ENCODE results near the gene CCDC77.

CCDC77 gene

GRCh38 chr12:388012-388411 is 13.4 kb upstream of the CCDC77 start:
- TF ChIP-seq CTCF (IDR thresholded peaks at IDR 0.05; ENCODE audit: control insufficient read depth, extremely low read depth, insufficient read depth), result no peak
- H3K4me3 ChIP-seq (ENCODE audit: low read depth, low read length), result peak overlapping the region; percentile 70

GRCh38 chr12:388541-389141 is 12.8 kb upstream of the CCDC77 start:
- TF ChIP-seq CTCF (IDR thresholded peaks at IDR 0.05; ENCODE audit: control insufficient read depth, extremely low read depth, insufficient read depth), result no peak
- DNase-seq (ENCODE audit: low read depth), result no peak
- H3K4me3 ChIP-seq (ENCODE audit: low read depth, low read length), result peak overlapping the region; percentile 70

More at GRCh38 chr12:388012-388411, 13.4 kb upstream of the CCDC77 start:
- DNase-seq (ENCODE audit: low read depth), result no peak

GRCh38 chr12:389142-390096 is 12.0 kb upstream of the CCDC77 start, which contains the start of gene KDM5A:
Gene KDM5A, minus strand, starts transcription at chr12:389320. Its CDS starts 229 bp downstream, at chr12:389091.
- H3K4me3 ChIP-seq (ENCODE audit: low read depth, low read length), result peak within 1 kb of the TSS; percentile 70
- DNase-seq (ENCODE audit: low read depth), result peak; percentile 89
- 0 out of 2 replicates have a peak, but pooled peaks have one; percentile 12 for TF ChIP-seq CTCF (IDR thresholded peaks at IDR 0.05; ENCODE audit: control insufficient read depth, extremely low read depth, insufficient read depth)

- no peak for DNase-seq (ENCODE audit: low read depth)
- TF ChIP-seq CTCF (IDR thresholded peaks at IDR 0.05; ENCODE audit: control insufficient read depth, extremely low read depth, insufficient read depth), result no peak
- H3K4me3 ChIP-seq (ENCODE audit: low read depth, low read length), result peak overlapping the region; percentile 85
These were observed 616 bp upstream of the CCDC77 start for GRCh38 chr12:400828-401227.

GRCh38 chr12:402029-402389 is 565 bp downstream of the CCDC77 start:
- H3K4me3 ChIP-seq (ENCODE audit: low read depth, low read length), result peak overlapping the region; percentile 85
- no peak for DNase-seq (ENCODE audit: low read depth)
- TF ChIP-seq CTCF (IDR thresholded peaks at IDR 0.05; ENCODE audit: control insufficient read depth, extremely low read depth, insufficient read depth), result peak; percentile 44

- no peak for TF ChIP-seq CTCF (IDR thresholded peaks at IDR 0.05; ENCODE audit: control insufficient read depth, extremely low read depth, insufficient read depth)
- no peak for DNase-seq (ENCODE audit: low read depth)
- no peak overlapping the region for H3K4me3 ChIP-seq (ENCODE audit: low read depth, low read length)
These were observed 13.4 kb downstream of the CCDC77 start for GRCh38 chr12:414859-415258.

Data from LNCaP clone FGC (cell line).